Measurements from ENCODE around the gene TMC3.
"Not testable (repeated sequence)": the region's sequence is repeated elsewhere in the genome, so short reads cannot be mapped to it uniquely, and the experiment has no call there.

Gene TMC3

DNA sequence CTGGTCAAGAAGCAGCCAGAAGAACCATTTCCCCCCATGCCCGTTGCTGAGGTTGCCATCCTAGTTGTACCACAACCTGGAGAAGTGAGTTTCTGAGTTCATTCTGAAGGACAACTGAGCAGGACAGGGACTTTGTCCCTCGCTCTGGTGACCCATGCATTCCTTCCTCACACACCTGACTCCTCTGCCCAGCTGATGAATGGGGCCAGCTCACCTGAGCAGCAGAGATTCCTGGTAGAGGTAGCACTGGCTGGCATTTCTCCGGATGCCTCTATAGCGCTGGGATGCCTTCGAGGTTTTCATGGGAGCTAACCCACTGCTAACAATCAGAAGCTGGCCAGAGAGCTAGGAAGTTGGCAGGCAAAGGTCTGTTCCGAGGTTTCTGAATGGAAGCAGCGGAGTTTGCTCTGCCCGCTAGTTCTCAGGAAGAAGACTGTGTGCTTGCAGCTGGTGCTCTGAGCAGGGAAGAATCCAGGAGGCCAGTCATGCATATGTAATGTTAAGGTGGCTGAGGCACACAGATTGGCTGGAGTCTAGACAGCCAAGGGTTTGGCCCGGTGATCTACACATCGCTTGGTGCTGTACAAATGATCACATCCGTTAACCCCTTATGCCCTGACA is at the start of gene TMC3:
Gene TMC3, minus strand, starts transcription at position 439 of the 621 bp plus-strand sequence. Its CDS starts 136 bp downstream, at position 303.
- H3K27me3 Mint-ChIP-seq, result no peaks in the 10 kb centered on the region
- H3K9me3 Mint-ChIP-seq, result no peaks in the 10 kb centered on the region
- H3K27ac Mint-ChIP-seq, result no peak within 1 kb of the TSS
- H3K4me3 Mint-ChIP-seq, result no peak within 1 kb of the TSS
- intact Hi-C loops (cut with micrococcal nuclease), result no loop called here
- no peaks in the 10 kb centered on the region for H3K36me3 Mint-ChIP-seq (ENCODE audit: low read depth)
- H3K4me1 Mint-ChIP-seq (ENCODE audit: low read depth), result no peaks in the 10 kb centered on the region

DNA sequence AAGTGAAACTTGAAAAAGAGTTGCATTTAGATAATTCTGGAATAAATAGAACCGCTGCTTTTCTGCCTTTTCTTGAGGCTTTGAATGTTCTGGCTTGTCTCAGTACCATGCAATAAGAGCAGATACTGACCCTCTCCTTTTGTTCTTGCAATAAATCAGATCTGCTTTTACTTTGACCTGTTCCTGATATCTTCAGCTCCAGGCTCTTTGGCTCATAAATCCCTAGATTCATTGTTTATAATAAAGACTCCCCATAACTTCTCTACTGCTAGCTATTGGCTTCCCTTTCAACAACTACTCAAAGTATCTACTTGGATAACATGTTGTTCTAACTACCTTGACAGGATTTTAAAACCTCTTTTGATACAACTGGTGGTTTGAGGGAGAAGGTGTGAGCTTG is 47.4 kb upstream of the TMC3 start:
- Mint-ChIP-seq H3K9me3 (no peaks in the 10 kb centered on the region), H3K27me3 (no peaks in the 10 kb centered on the region), H3K36me3 (ENCODE audit: low read depth) (no peaks in the 10 kb centered on the region), H3K4me1 (ENCODE audit: low read depth) (no peaks in the 10 kb centered on the region), H3K27ac (no peak overlapping the region), H3K4me3 (no peak overlapping the region)
- intact Hi-C loops (cut with micrococcal nuclease), result no loop called here

DNA sequence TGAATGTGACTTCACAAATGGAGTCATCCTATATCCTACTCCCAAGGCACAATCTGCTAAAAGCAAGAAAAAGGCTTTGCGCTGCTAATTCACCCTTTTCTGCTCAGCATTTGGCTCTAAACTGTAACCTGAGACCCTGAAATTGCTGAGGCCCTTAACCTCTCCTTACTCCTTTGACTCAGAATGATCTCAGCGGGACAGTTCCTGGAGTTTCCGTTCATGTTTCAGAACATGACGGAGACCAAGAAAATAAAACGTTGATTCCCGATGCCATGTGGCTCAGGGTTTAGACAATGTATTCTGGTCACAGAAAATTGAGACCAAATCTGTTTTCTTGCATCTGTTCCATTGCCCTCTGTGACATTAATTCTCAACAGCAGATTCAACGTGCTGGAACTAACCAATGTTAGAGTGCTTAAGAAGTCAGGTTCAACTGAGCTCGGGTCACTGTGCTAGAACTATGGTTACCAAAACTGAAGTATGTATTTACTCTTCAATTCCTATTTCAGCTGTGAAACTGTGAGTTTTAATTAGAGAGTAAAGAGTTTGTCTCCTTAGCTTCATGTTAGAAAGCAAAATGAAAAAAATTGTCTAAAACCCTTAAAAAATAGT is 45.4 kb upstream of the TMC3 start:
- intact Hi-C loops (cut with micrococcal nuclease), result no loop called here
- Mint-ChIP-seq H3K4me3 (no peak overlapping the region), H3K4me1 (ENCODE audit: low read depth) (no peaks in the 10 kb centered on the region), H3K27me3 (no peaks in the 10 kb centered on the region), H3K9me3 (no peaks in the 10 kb centered on the region), H3K27ac (no peak overlapping the region), H3K36me3 (ENCODE audit: low read depth) (no peaks in the 10 kb centered on the region)

DNA sequence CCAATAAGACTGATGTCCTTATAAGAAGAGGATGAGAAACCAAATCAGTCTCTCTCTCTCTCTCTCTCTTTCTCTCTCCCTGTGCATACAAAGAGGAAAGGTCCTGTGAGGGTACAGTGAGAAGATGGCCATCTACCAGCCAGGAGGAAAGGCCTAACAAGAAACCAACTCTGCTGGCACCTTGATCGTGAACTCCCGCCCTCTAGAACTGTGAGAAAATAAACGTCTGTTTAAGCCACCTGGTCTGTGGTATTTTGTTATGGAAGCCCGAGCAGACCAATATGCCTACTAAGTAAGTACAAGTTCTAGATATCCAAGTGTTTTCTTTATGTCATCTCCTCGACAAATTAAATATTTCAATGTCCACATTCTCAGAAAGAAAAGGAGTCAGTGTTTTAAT is 44.9 kb upstream of the TMC3 start:
- intact Hi-C loops (cut with micrococcal nuclease), result no loop called here
- Mint-ChIP-seq H3K9me3 (no peaks in the 10 kb centered on the region), H3K4me1 (ENCODE audit: low read depth) (no peaks in the 10 kb centered on the region), H3K27me3 (no peaks in the 10 kb centered on the region), H3K4me3 (no peak overlapping the region), H3K27ac (no peak overlapping the region), H3K36me3 (ENCODE audit: low read depth) (no peaks in the 10 kb centered on the region)

DNA sequence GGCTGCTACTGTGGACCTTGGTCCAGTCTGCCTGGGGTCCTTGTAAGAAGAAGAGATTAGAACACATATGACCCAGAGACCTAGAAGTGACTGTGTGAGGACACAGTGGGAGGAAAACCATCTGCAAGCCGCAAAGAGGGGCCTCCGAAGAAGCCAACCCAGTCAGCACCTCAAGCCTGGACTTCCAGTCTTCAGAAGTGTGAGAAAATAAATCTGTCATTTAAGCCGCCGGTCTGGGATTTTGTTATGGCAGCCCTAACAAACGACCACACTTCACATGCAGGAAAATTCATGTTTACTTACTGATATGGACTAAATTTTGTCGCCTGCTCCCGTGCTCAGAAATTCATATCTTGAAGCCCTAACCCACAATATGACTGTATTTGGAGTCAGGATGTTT is 44.4 kb upstream of the TMC3 start:
- H3K9me3 Mint-ChIP-seq, result no peaks in the 10 kb centered on the region
- no peaks in the 10 kb centered on the region for H3K36me3 Mint-ChIP-seq (ENCODE audit: low read depth)
- intact Hi-C loops (cut with micrococcal nuclease), result no loop called here
- no peak overlapping the region for H3K4me3 Mint-ChIP-seq
- H3K27me3 Mint-ChIP-seq, result no peaks in the 10 kb centered on the region
- H3K27ac Mint-ChIP-seq, result no peak overlapping the region
- no peaks in the 10 kb centered on the region for H3K4me1 Mint-ChIP-seq (ENCODE audit: low read depth)

DNA sequence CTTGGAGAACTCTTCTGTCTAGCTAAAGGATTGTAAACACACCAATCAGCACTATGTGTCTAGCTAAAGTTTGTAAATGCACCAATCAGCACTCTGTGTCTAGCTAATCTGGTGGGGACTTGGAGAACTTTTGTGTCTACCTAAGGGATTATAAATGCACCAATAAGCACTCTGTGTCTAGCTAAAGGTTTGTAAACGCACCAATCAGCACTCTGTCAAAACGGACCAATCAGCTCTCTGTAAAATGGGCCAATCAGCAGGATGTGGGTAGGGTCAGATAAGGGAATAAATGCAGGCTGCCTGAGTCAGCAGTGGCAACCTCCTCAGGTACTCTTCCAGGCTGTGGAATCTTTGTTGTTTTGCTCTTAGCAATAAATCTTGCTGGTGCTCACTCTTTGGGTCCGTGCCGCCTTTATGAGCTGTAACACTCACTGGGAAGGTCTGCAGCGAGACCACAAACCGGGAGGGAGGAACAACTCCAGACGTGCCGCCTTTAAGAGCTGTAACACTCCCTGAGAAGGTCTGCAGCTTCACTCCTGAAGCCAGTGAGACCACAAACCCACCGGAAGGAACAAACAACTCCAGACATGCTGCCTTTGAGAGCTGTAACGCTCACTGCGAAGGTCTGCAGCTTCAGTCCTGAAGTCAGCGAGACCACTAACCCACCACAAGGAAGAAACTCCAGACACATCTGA is 40.4 kb upstream of the TMC3 start:
- intact Hi-C loops (cut with micrococcal nuclease); H3K27me3 Mint-ChIP-seq; H3K27ac Mint-ChIP-seq; H3K4me1 Mint-ChIP-seq (ENCODE audit: low read depth); H3K36me3 Mint-ChIP-seq (ENCODE audit: low read depth); H3K9me3 Mint-ChIP-seq; H3K4me3 Mint-ChIP-seq: not testable (repeated sequence)

DNA sequence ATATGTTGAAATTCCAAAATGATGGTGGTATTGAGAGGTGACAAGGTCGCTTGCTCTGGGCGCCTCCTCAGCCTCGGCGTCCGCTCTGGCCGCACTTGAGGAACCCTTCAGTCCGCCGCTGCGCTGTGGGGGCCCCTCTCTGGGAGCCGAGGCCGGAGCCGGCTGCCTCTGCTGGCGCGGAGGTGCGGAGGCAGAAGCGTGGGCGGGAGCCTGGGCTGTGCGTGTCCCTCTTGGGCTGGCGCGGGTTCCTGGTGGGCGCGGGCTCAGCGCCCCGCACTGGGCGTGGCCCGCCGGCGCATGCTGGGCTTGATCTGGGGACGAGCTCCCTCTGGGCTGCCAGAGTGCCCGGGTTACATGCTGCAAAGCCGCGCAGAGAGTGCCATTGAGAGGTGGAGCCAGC is 39.8 kb upstream of the TMC3 start:
- Mint-ChIP-seq H3K27me3 (no peaks in the 10 kb centered on the region), H3K27ac (no peak overlapping the region), H3K4me3 (no peak overlapping the region), H3K36me3 (ENCODE audit: low read depth) (no peaks in the 10 kb centered on the region), H3K9me3 (no peaks in the 10 kb centered on the region), H3K4me1 (ENCODE audit: low read depth) (no peaks in the 10 kb centered on the region)
- intact Hi-C loops (cut with micrococcal nuclease), result no loop called here

DNA sequence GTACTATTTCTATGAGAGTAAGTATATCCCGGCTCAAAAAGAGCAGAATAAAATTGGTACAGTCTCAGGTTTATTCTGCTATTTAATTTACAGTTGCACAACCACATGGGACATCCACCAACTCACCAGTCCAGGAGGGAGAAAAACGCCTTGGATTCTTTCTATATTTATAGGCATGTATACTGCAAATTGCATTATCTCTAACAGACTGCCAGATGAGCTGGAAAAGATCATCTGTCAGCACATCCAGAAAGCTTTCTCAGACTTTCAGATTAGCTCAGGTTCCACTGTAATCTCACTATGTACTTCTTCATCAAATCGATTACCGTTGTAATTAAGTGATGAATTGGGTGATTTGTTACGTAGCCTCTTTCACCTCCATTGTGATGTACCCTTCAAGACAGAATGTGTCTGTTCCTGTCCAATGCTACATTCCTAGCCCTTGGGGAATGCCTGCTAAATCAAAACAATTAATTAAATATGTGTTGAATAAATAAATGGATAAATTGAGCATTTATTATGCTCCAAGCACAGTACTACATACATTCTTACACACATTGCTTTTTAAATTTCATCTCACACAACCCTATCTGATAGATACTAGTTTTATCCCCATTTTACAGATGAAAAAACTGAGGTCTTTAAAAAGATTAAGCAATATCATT is 38.1 kb upstream of the TMC3 start:
- no peak overlapping the region for H3K4me3 Mint-ChIP-seq
- intact Hi-C loops (cut with micrococcal nuclease), result no loop called here
- no peaks in the 10 kb centered on the region for H3K4me1 Mint-ChIP-seq (ENCODE audit: low read depth)
- peaks cover 5% of the 10 kb centered on the region for H3K27me3 Mint-ChIP-seq
- H3K27ac Mint-ChIP-seq, result no peak overlapping the region
- H3K36me3 Mint-ChIP-seq (ENCODE audit: low read depth), result no peaks in the 10 kb centered on the region
- no peaks in the 10 kb centered on the region for H3K9me3 Mint-ChIP-seq

DNA sequence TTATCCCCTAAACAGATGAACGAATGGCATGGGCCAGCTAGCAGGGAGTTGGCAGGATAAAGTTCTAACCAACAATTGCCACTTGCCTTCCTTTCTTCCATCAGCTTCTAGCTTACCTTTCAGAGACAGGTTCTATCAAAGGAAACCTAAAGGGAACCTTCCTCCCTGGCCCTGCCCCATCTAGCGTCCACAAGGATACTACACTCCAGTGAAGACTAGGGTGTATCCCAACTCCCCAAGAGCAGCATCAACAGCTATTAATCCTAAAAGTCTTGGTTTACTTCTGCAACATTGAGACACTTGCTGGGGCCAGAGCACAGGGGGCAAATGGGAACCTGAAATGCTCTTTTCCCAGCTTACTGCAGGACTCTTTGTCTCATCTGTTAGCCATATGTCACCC is 37.0 kb upstream of the TMC3 start:
- intact Hi-C loops (cut with micrococcal nuclease), result no loop called here
- Mint-ChIP-seq H3K27ac (no peak overlapping the region), H3K4me1 (ENCODE audit: low read depth) (no peaks in the 10 kb centered on the region), H3K9me3 (no peaks in the 10 kb centered on the region), H3K4me3 (no peak overlapping the region), H3K27me3 (peaks cover 5% of the 10 kb centered on the region), H3K36me3 (ENCODE audit: low read depth) (no peaks in the 10 kb centered on the region)

DNA sequence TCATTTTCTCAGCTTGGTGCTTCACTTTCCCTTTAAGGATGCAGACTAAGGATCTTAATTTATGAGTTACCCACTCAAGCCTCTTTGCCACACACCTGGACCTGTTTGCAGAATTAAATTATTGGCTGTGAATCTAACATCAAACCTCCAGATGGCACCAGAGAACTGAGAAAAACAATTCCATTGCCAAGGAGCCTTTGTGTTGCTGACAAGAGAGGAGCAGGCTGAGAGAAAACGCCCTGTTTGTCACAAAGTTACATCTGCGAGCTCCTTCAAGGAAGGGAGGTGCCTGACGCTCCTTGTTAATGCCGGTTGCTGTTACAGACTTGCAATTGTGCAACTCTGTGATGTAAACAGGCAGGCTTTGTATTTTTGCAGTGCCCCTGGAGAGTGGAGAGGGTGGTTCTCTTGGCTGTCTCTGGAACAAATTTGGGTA is 36.3 kb upstream of the TMC3 start:
- Mint-ChIP-seq H3K4me1 (ENCODE audit: low read depth) (no peaks in the 10 kb centered on the region), H3K9me3 (no peaks in the 10 kb centered on the region), H3K36me3 (ENCODE audit: low read depth) (no peaks in the 10 kb centered on the region), H3K4me3 (no peak overlapping the region), H3K27me3 (peaks cover 5% of the 10 kb centered on the region), H3K27ac (no peak overlapping the region)
- intact Hi-C loops (cut with micrococcal nuclease), result no loop called here

DNA sequence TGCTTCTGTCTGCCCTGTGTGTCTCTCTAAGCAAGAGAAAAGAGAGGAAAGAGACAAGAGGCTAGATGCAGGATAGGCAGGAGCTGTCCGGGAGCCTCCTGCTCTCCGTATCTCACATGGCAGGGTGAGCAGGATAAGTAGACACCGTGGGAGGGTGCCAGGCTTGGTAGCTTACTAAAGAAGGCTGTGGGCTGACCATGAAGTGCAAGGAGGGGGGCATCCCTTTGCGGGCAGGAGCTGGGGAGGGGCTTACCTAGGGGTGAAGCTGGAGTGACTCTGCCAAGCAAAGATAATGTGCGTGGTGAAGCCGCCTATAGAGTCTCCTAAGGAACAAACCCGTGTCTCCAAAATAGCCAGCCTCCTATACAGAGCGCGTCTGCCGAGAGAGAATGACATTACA is 33.7 kb upstream of the TMC3 start:
- H3K36me3 Mint-ChIP-seq (ENCODE audit: low read depth), result no peaks in the 10 kb centered on the region
- H3K27me3 Mint-ChIP-seq, result peaks cover 5% of the 10 kb centered on the region
- intact Hi-C loops (cut with micrococcal nuclease), result no loop called here
- H3K9me3 Mint-ChIP-seq, result no peaks in the 10 kb centered on the region
- no peaks in the 10 kb centered on the region for H3K4me1 Mint-ChIP-seq (ENCODE audit: low read depth)
- H3K27ac Mint-ChIP-seq, result no peak overlapping the region
- no peak overlapping the region for H3K4me3 Mint-ChIP-seq

DNA sequence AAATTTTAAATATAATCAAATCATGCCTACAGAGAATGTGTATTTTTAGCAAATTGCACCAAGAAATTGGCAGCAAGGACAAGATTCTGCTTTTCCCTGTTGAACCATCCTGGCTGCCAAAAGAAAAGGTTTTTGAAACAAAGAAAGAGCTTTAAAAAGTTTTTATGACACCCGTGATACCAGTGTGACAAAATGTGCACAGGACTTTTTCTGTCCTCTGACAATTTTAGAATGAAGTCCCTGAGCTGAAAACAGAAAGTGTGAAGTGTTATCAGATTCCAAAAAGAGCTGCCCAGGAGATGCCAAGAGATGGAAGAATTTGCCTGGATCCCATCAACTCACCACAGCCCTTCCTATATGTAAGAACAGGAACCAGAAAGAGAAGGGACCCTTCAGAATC is 33.2 kb upstream of the TMC3 start:
- H3K27me3 Mint-ChIP-seq, result peaks cover 5% of the 10 kb centered on the region

DNA sequence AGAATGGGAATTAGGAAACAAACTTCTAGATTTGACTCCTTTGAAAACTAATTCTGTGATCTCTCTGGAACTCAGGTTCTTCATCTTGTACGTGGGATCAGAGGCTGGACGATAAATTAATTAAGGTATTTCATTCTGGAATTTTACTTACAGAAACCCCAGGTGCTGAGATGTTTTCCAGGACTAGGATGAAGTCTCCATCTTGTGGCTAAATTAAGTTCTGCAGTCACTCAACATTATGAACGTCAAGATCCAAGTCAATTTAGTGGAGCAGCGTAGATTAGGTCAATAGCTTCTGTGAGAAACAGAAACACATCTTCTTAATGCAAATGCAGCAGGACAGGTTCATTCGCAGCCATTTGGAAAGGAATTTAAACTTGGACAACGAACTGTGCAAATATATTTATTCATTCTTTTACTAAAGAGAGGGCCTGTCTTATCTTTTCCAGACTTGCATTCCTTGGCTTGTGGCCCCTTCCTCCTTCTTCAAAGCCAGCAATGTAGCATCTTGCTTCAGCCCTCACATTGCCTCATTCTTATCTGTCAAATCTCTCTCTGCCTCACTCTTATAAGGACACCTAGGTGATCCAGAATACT is 26.7 kb upstream of the TMC3 start:
- peaks cover 1% of the 10 kb centered on the region for H3K27me3 Mint-ChIP-seq
- intact Hi-C loops (cut with micrococcal nuclease), result loop anchor here (1.0 kb wide), 2 partner anchors 126 to 131 kb away; no protein-coding TSS in a partner anchor

More for the DNA sequence above, 33.2 kb upstream of the TMC3 start:
- H3K27ac Mint-ChIP-seq, result no peak overlapping the region
- no peaks in the 10 kb centered on the region for H3K4me1 Mint-ChIP-seq (ENCODE audit: low read depth)
- no peak overlapping the region for H3K4me3 Mint-ChIP-seq
- no peaks in the 10 kb centered on the region for H3K9me3 Mint-ChIP-seq
- no peaks in the 10 kb centered on the region for H3K36me3 Mint-ChIP-seq (ENCODE audit: low read depth)
- intact Hi-C loops (cut with micrococcal nuclease), result no loop called here

More for the DNA sequence above, 26.7 kb upstream of the TMC3 start:
- H3K4me3 Mint-ChIP-seq, result no peak overlapping the region
- H3K4me1 Mint-ChIP-seq (ENCODE audit: low read depth), result no peaks in the 10 kb centered on the region
- no peaks in the 10 kb centered on the region for H3K9me3 Mint-ChIP-seq
- no peak overlapping the region for H3K27ac Mint-ChIP-seq
- no peaks in the 10 kb centered on the region for H3K36me3 Mint-ChIP-seq (ENCODE audit: low read depth)

Data from dendritic cell treated with granulocyte-macrophage colony-stimulating factor and Interleukin-4, amounts not matched to agents 40 ng/mL and 50 ng/mL, for 4 days (primary cell).